Caki2 (cell line): Measurements from ENCODE around the gene GLO1. TPM values are rescaled to one million over a fixed set of nuclear protein-coding genes. Genes with fewer than 3 reads are reported as not detected.

Experiments
- DNase-seq: peaks from one replicate; pipeline ENCODE4 v3.0.0-alpha.2; 2015; ENCODE audit warnings: low read depth
- in situ Hi-C: cut with HindIII; loops from 2 replicates; pipeline ENCODE4 v1.10.0; 2016; ENCODE audit warnings: low sequenced_read_pairs, low pct_unique_long_range_greater_than_20kb, mixed read lengths
- total RNA-seq: library from RNA; depleted of rRNA; stranded (reverse); fragments of >200 nt; shearing (Covaris generic); gene quantifications from 2 replicates; pipeline ENCODE4 v1.2.3, GENCODE V29; 2014; ENCODE audit warnings: low replicate concordance

Gene GLO1
- total RNA-seq, 1 experiment from 2014 or later, result 273 TPM

DNA sequence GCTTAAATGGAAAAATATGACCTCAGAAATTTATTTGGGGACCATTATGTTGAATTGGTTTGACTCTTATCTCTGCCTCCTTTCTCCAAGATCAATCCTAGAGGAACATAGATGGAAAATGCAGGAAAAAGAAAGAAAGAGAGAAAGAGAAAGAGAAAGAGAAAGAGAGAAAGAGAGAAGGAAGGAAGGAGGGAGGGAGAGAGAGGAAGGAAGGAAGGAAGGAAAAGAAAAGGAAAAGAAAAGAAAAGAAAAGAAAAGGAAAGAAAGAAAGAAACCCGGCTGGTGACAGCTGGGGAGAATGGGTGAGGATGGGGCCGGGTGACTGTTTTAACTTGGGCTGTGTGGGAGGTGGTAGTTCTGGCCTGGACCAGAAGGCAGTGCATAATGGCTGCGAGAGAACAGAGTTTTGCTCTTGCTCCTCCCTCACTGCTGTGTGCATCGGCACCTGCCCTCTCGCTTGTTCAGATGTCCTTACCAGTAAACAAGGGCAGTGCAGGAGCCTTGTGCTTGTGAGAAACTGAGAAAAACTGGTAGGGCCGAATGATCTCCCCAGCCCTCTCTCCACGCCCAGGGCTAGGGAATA, 24.7 kb downstream of the GLO1 start:
- in situ Hi-C loops, result no loop called here
- no peak for DNase-seq

DNA sequence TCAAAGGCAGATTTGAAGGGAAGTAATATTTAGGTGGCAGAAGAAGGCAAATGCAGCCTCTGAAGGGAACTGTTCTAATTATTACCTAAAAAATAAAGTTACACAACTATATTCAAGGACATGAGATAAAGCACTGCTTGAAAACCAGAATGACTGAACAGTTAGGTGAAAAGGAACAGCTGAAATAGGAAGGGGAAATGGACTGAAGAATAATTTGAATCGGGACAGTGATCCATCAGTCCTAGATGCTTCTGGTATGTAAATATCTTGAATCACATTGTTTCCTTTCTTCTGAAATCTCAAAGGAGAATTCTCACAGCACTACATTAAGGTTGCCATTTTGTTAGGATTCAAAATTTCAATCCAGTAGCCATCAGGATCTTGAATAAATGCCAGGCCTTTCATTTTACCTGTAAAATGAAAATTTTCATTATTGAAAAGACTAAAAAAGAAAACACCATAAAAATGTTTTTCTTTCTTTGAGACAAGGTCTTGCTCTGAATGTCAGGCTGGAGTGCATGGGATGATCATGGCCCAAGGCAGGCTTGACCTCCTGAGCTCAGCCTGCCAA, 25.9 kb downstream of the GLO1 start:
- DNase-seq, result no peak

DNA sequence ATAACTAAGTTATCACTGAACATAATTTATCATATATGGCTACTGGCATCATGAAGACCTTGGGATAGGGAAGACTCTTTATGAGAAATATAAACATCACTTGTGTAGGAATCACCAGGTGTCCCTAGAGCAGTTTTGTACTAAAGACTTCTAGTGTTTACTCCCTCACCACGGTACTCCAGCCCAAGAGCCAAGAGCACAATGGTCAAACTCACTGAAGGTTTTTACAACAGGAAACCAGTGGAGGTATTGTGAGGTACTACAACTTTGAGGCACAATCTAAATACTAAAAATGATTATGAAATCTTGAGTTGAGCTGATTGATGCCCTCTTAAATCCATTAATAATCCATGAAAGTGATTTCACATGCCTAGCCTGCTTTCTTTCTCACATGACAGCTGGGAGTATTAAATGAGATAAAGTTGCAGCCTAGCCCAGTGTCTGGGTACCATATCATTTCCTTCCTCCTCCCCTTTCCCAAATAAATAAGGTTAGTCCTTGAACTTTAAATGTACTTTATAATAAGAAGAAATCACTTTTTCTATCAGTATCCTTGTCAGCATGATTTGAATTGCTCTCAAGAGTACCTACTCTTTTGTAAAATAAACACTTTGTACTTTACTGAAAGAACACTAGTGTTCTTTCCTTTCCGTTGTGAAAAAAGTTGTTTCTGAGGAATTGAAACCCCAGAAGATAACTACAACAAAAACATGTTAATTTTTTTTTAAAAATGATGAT, 26.5 kb downstream of the GLO1 start:
- in situ Hi-C loops, result no loop called here
- DNase-seq, result no peak

More for the DNA sequence above, 25.9 kb downstream of the GLO1 start:
- in situ Hi-C loops, result no loop called here

DNA sequence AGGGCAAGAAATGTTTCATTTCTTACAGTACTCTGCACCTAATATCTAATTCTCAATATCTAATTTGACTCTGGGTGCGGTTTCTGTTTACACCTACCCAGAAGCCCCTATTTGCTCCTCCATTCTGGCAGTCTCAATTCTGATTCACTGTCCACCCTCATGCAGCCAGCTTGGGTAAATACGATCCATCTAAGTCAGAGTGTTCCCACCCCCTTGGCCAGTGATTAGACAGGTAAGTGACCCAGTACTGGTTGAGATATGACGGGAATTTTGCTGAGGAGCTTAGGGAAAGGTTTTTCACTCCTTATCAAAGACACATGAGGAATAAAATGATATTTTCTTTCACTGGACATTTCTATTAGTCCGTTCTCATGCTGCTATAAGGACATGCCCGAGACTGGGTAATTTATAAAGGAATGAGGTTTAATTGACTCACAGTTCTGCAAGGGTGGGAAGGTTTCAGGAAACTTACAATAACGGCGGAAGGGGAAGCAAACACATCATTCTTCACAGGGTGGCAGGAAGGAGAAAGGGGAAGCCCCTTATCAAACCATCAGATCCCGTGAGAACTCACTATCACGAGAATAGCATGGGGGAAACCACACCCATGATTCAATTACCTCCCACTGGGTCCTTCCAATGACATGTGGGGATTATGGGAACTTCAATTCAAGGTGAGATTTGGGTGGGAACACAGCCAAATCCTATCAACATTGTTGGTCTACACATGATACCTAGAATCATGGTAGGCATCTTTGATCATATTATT, 29.4 kb downstream of the GLO1 start:
- in situ Hi-C loops, result no loop called here
- DNase-seq, result no peak

DNA sequence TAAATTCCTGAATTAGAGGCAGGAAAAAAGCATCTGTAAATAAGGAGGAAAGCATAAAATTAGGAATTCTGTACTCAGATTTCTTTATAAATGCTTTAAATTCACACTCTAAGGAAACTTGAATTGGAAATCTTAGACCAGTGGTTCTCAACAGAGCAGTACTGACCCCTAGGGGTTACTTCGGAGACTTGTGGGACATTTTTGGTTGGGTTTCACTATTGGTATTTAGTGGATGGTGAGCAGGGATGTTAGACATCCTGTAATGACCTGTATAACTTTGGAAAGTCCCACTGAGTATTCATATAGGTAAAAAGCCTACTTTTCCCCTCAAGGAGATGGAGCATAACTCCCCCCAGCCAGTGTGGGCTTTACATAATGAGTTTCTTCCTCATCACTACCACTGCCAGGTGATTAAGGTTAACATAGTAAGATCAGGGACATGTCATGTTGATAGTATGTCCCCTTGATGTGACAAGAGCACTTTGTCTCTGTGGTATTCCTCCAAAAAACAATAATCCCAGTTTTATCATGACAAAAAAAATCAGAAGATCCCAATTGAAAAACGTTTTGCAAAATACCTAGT, 31.0 kb downstream of the GLO1 start:
- in situ Hi-C loops, result no loop called here
- peak; percentile 27 for DNase-seq

DNA sequence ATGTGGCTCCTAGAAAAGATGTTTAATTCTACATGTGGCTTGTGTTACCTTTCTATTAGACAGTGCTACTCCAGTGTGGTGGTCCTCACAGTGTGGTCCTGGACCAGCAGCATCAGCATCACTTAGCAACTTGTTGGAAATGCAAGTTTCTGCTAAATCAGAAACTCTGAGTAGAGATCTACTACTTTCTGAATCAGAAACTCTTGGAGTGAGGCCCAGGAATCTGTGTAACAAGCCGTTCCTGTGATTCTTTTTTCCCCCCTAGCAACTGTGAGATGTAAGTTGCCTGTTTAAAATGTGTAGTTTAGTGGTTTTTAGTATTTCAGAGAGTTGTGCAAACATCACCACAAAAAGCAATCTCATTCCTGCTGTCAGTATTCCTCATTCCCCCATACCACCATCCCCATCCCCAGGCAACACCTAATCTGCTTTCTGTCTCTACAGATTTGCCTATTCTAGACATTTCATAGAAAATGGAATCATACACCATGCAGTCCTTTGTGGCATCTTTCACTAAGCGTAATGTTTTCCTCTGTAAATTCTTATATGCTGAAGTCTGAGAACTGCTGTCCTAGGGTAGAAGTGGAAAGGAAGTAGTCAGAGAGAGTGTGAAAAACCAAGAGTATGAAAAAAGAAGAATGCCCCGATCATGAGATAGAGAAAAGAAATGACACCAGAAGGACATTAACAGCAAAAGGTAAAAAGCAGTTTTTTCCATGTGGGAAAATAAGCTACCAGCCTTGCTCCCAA, 44.4 kb downstream of the GLO1 start:
- no peak for DNase-seq
- in situ Hi-C loops, result no loop called here

DNA sequence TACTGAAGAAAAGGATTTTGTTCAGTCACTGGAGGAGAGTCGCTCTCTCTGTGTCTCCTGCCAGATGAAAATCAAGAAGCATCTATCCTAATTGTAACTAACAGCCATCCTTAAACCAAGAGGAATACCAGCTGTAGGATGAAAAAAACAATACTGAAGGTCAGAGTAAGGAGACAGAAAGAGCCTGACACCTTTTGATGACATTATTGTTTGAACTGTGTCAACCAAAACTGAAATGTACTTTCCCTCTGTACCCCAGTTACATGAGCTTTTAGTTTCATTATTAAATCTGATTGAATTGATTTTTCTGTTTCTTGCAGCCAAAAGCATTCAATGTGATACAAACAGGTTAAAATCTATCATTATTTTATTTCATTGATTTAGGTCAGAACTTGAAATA, 46.0 kb downstream of the GLO1 start:
- in situ Hi-C loops, result no loop called here
- no peak for DNase-seq

DNA sequence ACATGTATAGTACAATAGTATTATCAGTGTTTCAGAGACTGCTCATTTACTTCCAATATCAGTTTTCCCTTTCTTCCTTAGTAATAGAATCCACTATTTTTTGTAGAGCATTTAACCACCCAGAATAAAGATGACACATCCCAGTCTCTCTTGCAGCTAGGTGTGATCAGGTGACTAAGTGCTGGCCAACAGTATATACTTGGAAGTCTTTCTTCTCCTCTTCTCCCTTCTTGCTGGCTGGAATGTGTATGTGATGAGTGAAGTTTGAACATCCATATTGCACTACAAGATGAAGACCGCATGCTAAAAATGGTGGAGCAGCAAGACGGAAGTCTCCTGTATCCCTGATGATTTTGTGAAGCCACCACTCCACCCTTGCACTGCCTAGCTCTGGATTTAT, 48.7 kb downstream of the GLO1 start:
- in situ Hi-C loops, result no loop called here
- no peak for DNase-seq

DNA sequence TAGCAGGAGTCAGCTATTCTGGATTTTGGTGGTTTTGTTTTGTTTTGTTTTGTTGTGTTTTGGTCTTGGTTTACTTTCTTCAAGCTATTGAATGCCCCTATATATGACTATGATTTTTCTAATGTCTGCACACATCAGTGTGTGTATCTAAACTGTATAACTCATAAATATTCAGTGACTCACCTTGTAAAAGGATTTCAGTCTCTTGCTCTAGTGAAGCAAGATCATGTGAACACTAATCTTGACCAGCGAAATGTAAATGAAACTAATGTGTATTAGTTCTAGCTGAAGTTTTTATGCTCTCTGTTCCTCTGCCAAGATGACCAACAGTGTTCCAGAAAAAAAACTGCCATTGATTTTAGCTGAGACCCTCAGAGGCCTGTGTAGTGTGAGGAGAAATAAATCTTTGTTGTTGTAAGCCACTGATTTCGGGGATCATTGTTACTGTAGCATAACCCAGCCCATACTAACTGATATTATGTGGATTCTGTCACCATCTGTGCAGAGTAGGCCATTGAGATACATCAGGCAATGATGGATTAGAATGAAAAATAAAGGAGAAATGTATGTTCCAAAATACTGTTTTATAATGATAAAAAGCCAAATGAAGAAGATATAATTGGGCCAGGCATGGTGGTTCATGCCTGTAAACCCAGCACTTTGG, 51.7 kb downstream of the GLO1 start:
- in situ Hi-C loops, result no loop called here
- DNase-seq, result no peak

DNA sequence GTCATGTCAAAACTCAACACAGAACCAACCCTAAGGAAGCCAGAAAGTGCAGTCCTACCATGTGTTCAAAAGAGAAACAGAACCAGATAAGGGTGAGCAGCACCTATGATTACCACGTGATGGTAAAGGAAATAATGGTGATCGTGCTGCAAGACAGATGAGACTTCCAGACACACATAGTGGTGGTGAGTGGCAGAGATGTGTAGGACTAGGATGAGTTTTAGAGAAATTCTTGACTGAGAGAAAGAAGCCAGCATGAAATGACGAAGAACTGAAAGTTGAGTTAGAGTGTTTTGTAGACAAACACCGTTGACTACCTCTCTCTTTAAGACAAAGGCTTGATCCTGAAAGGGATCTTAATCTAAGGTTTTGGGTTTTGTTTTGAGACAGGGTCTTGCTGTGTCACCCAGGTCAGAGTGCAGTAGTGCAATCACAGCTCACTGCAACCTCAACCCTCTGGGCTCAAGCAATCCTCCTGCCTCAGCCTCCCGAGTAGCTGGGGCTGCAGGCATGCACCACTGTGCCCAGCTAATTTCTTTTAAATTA, 52.7 kb downstream of the GLO1 start:
- in situ Hi-C loops, result no loop called here
- DNase-seq, result no peak

DNA sequence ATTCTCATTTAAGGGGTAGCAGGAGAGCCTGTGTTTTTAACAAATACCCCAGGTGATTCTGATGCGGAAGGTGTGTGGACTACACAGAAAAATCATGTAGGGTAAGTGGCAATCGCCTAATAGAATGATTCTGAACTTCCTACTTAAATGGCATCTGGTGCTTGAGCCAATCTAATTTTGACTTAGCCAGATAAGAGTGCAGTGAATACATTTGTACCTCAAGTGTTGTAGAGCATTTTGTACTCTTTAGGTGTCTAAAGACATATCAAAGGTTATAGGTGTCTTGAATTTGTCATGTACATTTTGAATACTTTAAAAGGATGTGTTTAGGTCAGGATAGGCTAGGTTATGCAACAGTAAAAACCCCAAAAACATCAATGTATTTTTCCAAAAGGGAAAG, 53.2 kb downstream of the GLO1 start:
- in situ Hi-C loops, result no loop called here
- no peak for DNase-seq

DNA sequence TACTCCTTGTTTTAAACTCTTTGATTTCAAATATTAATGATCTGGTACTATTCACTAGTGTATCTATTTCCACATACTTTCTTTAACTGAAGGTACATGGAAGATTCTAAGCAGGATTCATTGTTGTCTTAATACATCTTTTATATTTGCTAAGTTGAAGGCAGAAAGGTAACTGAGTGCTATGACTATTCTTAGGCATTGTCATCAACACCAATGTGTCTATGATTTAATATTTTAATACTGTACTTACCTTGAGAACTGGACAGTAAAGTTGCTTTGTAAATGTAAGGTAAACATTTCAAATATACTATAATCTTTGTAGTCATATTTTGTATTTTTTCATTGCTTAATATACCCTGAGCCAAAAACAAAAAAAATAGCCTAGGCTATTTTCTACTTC, 54.3 kb downstream of the GLO1 start:
- in situ Hi-C loops, result no loop called here
- no peak for DNase-seq

DNA sequence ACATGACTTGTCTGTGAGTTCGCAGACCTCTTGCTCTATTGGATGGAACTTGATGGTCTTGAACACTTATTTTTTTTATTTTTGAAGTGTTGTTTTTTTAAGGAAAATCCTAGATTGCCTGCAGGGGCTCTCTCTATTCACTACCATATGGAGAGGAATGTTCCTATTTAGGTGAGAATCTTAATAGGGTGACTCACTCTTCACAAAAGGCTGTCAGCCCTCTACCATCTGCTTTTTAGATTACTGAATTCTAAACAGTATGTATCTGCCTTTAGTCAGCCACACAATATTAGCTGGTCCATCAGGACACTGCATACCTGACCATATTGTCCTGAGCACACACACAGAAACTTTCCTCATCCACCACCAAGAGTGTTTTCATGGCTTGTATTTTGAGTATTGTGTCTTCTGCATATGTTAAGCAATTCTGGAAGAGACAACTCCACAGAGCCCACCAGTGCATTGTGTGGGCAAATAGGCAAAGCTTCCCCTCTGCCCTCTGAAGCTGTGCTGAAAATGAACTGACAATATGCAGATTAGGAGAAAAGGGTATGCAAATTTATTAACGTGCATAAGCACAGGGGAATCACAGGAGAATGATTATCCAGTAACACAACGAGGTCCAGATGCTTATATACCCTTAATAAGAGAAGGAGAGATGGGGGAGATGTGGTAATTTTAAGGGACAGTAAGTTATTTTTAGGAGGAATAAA, 56.6 kb downstream of the GLO1 start:
- in situ Hi-C loops, result no loop called here
- DNase-seq, result no peak

DNA sequence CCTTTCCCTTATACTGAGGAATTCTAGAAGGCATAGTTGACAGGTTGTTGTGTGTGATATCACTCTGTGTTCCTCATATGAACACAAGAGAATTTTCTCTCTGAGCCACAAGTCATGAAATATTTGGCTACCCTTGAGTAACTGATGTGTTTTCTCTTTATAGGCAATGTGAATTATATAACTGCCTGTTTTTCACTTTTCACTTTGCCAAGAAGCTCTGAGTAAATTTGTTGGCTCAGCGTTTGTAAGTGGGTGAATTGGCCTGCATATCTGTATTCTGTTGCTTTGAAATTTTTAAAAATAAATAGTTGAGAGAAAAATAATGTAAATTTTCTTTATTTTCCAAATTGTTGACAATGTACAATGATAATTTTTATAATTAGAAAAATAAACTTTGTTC, 58.0 kb downstream of the GLO1 start:
- no peak for DNase-seq
- in situ Hi-C loops, result no loop called here

DNA sequence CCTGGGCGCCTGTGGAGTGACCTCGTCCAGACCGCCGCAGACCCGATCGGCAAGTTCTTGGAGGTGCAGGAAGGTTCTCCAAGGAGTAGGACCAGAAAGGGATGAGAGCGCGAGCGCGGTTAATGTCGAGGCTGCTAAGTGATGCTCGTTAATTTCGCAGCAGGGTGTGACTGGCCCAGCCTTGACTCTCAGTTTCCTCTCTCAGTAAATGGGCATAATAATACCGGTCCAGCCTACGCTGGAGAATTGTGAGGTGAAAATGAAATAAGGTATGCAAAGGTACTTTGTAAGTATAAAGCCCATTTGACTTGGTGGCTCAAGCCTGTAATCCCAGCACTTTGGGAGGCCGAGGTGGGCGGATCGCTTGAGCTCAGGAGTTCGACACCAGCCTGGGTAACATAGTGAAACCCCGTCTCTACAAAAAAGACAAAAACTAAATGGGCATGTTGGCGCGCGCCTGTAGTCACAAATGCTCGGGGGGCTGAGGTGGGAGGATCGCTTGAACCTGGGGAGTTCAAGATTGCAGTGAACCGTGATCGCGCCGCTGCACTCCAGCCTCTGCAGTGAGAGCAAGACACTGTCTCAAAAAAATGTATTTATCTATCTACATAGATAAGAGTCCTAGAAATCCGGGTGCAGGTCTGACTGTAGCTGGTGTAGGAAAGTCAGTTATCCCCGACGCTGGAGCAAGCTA, 62.6 kb downstream of the GLO1 start:
- in situ Hi-C loops, result no loop called here
- no peak for DNase-seq

DNA sequence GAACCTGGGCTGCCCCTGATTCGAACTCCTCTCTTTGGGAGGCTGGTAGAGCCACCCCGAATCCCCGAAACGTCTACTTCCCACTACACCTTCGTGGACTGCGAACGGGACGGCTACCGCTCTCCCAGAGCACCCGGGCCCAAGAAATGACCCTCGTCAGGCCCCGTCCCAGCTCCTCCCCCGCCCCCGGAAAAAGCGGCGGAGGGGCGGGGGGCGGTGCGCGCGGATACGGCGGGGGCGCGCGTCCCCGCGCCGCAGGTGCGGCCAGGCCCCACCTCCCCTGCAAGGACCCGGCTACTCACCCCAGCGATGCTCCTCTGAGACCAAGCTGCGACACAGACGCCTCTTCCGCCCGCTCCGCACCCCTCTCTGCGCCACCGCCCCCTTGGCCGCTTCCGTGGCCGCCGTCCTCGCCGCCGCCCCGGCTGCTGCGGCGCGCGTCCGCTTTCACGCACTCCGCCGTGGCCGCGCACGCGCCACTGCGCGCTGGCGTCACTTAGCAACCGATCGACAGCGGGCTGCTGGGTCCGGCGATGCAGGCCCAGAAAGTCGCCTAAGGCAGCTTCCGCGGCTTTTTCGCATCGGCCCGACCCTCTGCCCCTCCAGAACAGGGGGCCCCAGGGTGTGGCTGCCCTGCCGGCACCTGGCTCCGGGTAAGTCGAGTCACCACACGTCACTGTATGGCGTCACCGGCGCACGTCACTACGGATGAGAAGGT, 63.3 kb downstream of the GLO1 start, which contains the start of gene BTBD9:
BTBD9 (minus strand) TSS at position 432 of the 718 bp plus-strand sequence.
- in situ Hi-C loops, result no loop called here
- DNase-seq, result peak; percentile 85
